PC-9 (cell line): ENCODE results near the gene EVI5L. TPM values are rescaled to one million over a fixed set of nuclear protein-coding genes. Genes with fewer than 3 reads are reported as not detected.

ENCODE experiments used
- BruUV-seq: library from RNA; stranded (reverse); fragments of 400-500 nt; replicated peaks from 2 replicates; lab custom pipeline; 2021; lab: Mats Ljungman, UMichigan
- CTCF ChIA-PET: fragments of 300-600 bp; sonication (Branson Sonifier 250); formaldehyde crosslinking; loops from one replicate; lab custom pipeline; 2022; ENCODE audit warnings: antibody characterized with exemption; lab: Charles Lee
- POLR2A ChIA-PET: fragments of 300-600 bp; sonication (Branson Sonifier 250); formaldehyde crosslinking; loops from one replicate; lab custom pipeline; 2022; ENCODE audit warnings: antibody characterized with exemption; ENCODE audit not compliant: unreplicated experiment; lab: Charles Lee
- DNase-seq, 2 experiments: peaks; one replicate each; pipeline versions ENCODE4 v3.0.0 to v3.0.0-alpha.2; 2015 to 2022; ENCODE audit warnings: mixed read lengths in 1 of 2
- H2AFZ ChIP-seq: fragments of 200-600 bp; sonication (generic); 2 replicates; pipeline ENCODE4 v1.8.1; 2017; ENCODE audit warnings: antibody characterized with exemption
- H3F3A ChIP-seq: fragments of 200-600 bp; sonication (generic); 2 replicates; pipeline ENCODE4 v1.8.1; 2017; ENCODE audit warnings: antibody characterized with exemption, mild to moderate bottlenecking, low read depth; ENCODE audit not compliant: insufficient read depth
- H3K27ac ChIP-seq: fragments of 200-600 bp; sonication (generic); 2 replicates; pipeline ENCODE4 v1.6.1; 2016; ENCODE audit warnings: mixed run types
- H3K27me3 ChIP-seq: fragments of 200-600 bp; sonication (generic); 2 replicates; pipeline ENCODE4 v1.6.1; 2016; ENCODE audit warnings: low read depth, mixed run types; ENCODE audit not compliant: insufficient read depth
- H3K36me3 ChIP-seq: fragments of 200-600 bp; sonication (generic); 2 replicates; pipeline ENCODE4 v1.6.1; 2016; ENCODE audit warnings: low read depth, mixed run types
- H3K4me1 ChIP-seq: fragments of 200-600 bp; sonication (generic); replicated peaks from 2 replicates; pipeline ENCODE4 v1.6.1; 2016; ENCODE audit warnings: mixed run types; ENCODE audit not compliant: insufficient read depth
- H3K4me2 ChIP-seq: fragments of 200-600 bp; sonication (generic); 2 replicates; pipeline ENCODE4 v1.6.1; 2017; ENCODE audit warnings: mixed run types
- H3K4me3 ChIP-seq: fragments of 200-600 bp; sonication (generic); 2 replicates; pipeline ENCODE4 v1.6.1; 2016; ENCODE audit warnings: mixed run types
- H3K79me2 ChIP-seq: fragments of 200-600 bp; sonication (generic); 2 replicates; pipeline ENCODE4 v1.6.1; 2017; ENCODE audit warnings: low read depth, mixed run types
- H3K9me2 ChIP-seq: fragments of 200-600 bp; sonication (generic); 2 replicates; pipeline ENCODE4 v1.8.1; 2017; ENCODE audit warnings: mild to moderate bottlenecking; ENCODE audit not compliant: insufficient read depth
- H3K9me3 ChIP-seq: fragments of 200-600 bp; sonication (generic); 2 replicates; pipeline ENCODE4 v1.8.1; 2016; ENCODE audit warnings: low read depth; ENCODE audit not compliant: insufficient read depth
- H4K20me1 ChIP-seq: fragments of 200-600 bp; sonication (generic); 2 replicates; pipeline ENCODE4 v1.8.1; 2017; ENCODE audit not compliant: insufficient read depth
- EZH2 ChIP-seq: fragments of 200-600 bp; sonication (generic); IDR thresholded peaks from 2 replicates; pipeline ENCODE4 v1.8.0; 2017; ENCODE audit warnings: antibody characterized with exemption, low read depth
- intact Hi-C: fragments of 100-400 bp; cut with micrococcal nuclease; formaldehyde crosslinking; loops from one replicate; pipeline ENCODE4 v1.10.0; 2022; ENCODE audit not compliant: unreplicated experiment
- total RNA-seq: library from RNA; stranded (reverse); gene quantifications from 2 replicates; pipeline ENCODE4 v1.2.3, GENCODE V29; 2021
- TF ChIP-seq, protein P1 (sequence below): fragments of 200-600 bp; sonication (generic); conservative IDR thresholded peaks from 2 replicates; pipeline ENCODE4 v1.6.1; 2017; ENCODE audit warnings: mixed run types, antibody characterized with exemption, mild to moderate bottlenecking, moderate library complexity

Gene EVI5L
- total RNA-seq, 1 experiment from 2014 or later = 19.2 TPM

- no TSS peak for BruUV-seq
- H3K79me2 ChIP-seq = peaks cover 30% of the 10 kb centered on the region
- peaks cover 20% of the 10 kb centered on the region for H3K4me1 ChIP-seq
- no peaks in the 10 kb centered on the region for H4K20me1 ChIP-seq
- TF ChIP-seq EZH2 = no peak
- TF ChIP-seq, protein P1, sequence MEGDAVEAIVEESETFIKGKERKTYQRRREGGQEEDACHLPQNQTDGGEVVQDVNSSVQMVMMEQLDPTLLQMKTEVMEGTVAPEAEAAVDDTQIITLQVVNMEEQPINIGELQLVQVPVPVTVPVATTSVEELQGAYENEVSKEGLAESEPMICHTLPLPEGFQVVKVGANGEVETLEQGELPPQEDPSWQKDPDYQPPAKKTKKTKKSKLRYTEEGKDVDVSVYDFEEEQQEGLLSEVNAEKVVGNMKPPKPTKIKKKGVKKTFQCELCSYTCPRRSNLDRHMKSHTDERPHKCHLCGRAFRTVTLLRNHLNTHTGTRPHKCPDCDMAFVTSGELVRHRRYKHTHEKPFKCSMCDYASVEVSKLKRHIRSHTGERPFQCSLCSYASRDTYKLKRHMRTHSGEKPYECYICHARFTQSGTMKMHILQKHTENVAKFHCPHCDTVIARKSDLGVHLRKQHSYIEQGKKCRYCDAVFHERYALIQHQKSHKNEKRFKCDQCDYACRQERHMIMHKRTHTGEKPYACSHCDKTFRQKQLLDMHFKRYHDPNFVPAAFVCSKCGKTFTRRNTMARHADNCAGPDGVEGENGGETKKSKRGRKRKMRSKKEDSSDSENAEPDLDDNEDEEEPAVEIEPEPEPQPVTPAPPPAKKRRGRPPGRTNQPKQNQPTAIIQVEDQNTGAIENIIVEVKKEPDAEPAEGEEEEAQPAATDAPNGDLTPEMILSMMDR = no peak
- H3K9me2 ChIP-seq = no peaks in the 10 kb centered on the region
- POLR2A ChIA-PET = no interaction called here
- H3K4me2 ChIP-seq = no peak overlapping the region
- no peak overlapping the region for H2AFZ ChIP-seq
- peaks cover 45% of the 10 kb centered on the region for H3F3A ChIP-seq
- no peaks in the 10 kb centered on the region for H3K9me3 ChIP-seq
- no peak overlapping the region for H3K27ac ChIP-seq
- no peaks in the 10 kb centered on the region for H3K27me3 ChIP-seq
- CTCF ChIA-PET = no interaction called here
- no peak for DNase-seq
- no peak overlapping the region for H3K4me3 ChIP-seq
- H3K36me3 ChIP-seq = no peaks in the 10 kb centered on the region
- intact Hi-C loops = no loop called here
These were observed 9.5 kb downstream of the EVI5L start for GRCh38 chr19:7839476-7839875.

- intact Hi-C loops = no loop called here
- Histone ChIP-seq H3K36me3 (no peaks in the 10 kb centered on the region), H2AFZ (no peak overlapping the region), H4K20me1 (no peaks in the 10 kb centered on the region), H3K27ac (no peak overlapping the region), H3K9me2 (no peaks in the 10 kb centered on the region), H3K27me3 (no peaks in the 10 kb centered on the region), H3K79me2 (peaks cover 19% of the 10 kb centered on the region; the same call in 1 of the 2 replicates), H3K4me2 (no peak overlapping the region), H3K4me1 (peaks cover 18% of the 10 kb centered on the region), H3F3A (peaks cover 42% of the 10 kb centered on the region), H3K9me3 (no peaks in the 10 kb centered on the region), H3K4me3 (no peak overlapping the region)
- POLR2A ChIA-PET = no interaction called here
- no peak for TF ChIP-seq EZH2
- DNase-seq = no peak
- CTCF ChIA-PET = no interaction called here
- no TSS peak for BruUV-seq
These were observed 10.6 kb downstream of the EVI5L start for GRCh38 chr19:7840629-7841028.

DNA sequence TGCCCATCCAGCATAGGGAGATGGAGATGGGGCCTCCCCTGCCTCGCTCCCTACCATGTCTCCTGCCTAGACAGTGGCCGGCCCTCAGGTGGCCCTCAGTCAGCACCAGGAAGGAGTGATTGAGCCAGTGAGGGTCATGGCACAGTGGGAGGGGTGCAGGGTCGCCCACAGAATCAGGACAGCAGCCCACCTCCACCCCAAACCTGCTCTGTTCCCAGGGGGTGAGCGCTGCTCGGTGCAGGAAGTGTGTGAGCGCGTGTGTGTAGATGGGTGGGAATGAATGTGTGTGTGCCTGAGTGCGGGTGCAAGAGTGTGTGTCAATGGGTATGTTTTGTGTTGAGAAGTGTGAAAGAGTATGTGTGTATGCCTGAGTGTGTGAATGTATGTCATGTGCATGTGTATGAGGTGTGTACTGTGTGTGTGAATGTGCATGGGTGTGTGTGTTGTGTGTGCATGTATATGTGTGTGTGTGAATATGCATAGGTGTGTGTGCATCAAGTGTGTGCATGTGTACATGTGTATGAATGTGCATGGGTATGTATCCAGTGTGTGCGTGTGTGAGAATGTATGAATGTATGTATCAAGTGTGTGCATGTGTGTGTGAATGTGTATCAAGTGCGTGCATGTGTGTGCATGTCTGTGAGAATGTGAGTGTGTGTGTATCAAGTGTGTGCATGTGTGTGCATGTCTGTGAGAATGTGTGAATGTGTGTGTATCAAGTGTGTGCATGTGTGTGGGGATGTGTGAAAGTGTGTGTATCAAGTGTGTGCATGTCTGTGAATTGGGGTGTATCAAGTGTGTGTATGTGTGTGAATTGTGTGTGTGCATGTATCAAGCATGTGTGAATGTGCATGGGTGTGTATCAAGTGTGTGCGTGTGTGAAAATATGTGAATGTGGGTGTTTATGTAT is 12.0 kb downstream of the EVI5L start:
- no peaks in the 10 kb centered on the region for H3K9me2 ChIP-seq
- H2AFZ ChIP-seq = no peak overlapping the region
- ChIA-PET CTCF (no interaction called here), POLR2A (no interaction called here)
- no peak overlapping the region for H3K27ac ChIP-seq
- no peaks in the 10 kb centered on the region for H3K36me3 ChIP-seq
- peaks cover 17% of the 10 kb centered on the region for H3K4me1 ChIP-seq
- no TSS peak for BruUV-seq
- H4K20me1 ChIP-seq = no peaks in the 10 kb centered on the region
- no peak for TF ChIP-seq EZH2
- TF ChIP-seq, protein P1 = no peak
- intact Hi-C loops = no loop called here
- no peak for DNase-seq
- peaks cover 9% of the 10 kb centered on the region; the same call in 1 of the 2 replicates for H3K79me2 ChIP-seq
- H3K9me3 ChIP-seq = no peaks in the 10 kb centered on the region
- no peak overlapping the region for H3K4me2 ChIP-seq
- no peaks in the 10 kb centered on the region for H3K27me3 ChIP-seq
- peaks cover 40% of the 10 kb centered on the region for H3F3A ChIP-seq
- H3K4me3 ChIP-seq = no peak overlapping the region
